ENCODE measurements around the gene CIBAR2. TPM values are rescaled to one million over a fixed set of nuclear protein-coding genes. Genes with fewer than 3 reads are reported as not detected.
"Not testable (repeated sequence)": the region's sequence is repeated elsewhere in the genome, so short reads cannot be mapped to it uniquely, and the experiment has no call there.

CIBAR2 gene
- total RNA-seq, 1 experiment from 2014 or later = not detected

DNA sequence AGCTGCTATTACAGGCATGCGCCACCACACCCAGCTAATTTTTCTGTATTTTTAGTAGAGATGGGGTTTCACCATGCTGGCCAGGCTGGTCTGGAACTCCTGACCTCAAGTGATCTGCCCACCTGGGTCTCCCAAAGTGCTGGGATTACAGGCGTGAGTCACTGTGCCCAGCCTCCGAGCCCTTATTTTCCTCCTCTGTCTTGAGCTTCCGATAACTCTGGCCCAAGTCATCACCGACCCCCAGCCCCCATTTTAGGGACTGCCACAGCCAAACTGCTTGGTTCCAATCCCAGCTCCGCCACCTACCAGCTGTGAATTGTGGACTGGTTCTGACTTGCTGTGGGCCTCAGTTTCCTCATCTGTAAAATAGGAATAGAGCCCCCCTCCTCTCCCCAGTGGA is 11.2 kb upstream of the CIBAR2 start:
- not testable (repeated sequence) for H3K4me2 ChIP-seq (ENCODE audit: low read depth, low read length, poor library complexity, severe bottlenecking); H2AFZ ChIP-seq (ENCODE audit: low read length); H3K4me3 ChIP-seq (ENCODE audit: low read length); H3K27me3 ChIP-seq (ENCODE audit: low read length); H3K79me2 ChIP-seq (ENCODE audit: low read length); H3K36me3 ChIP-seq (ENCODE audit: insufficient read depth, low read length); H3K9me2 ChIP-seq (replicated peaks; ENCODE audit: insufficient read depth, low read length); H3K9me3 ChIP-seq (ENCODE audit: low read length); H3K27ac ChIP-seq (ENCODE audit: low read length); H4K20me1 ChIP-seq (ENCODE audit: insufficient read depth, low read depth, low read length); H3K4me1 ChIP-seq (ENCODE audit: low read length); DNase-seq; H3K9ac ChIP-seq (ENCODE audit: low read length)

DNA sequence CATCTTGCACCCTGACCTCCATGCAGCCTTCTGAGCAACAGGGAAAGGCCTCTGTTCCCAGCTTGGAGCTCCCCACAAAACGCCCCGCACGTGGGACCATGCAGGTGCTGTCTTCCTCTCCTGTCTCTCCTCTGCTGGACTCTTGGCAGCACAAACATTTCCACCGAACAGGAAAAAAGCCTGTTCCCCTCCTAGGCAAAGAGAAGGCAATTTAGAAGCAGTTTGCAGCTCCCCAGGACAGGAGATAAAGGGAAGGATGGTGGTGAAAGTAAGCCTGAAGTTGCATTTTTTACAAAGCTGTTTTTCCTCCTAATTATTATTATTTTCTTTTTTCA is 7.7 kb upstream of the CIBAR2 start:
- H3K36me3 ChIP-seq (ENCODE audit: insufficient read depth, low read length) = no peaks in the 10 kb centered on the region
- H3K4me3 ChIP-seq (ENCODE audit: low read length) = no peak overlapping the region
- H2AFZ ChIP-seq (ENCODE audit: low read length) = no peak overlapping the region
- no peaks in the 10 kb centered on the region for H3K79me2 ChIP-seq (ENCODE audit: low read length)
- no peak overlapping the region for H3K27ac ChIP-seq (ENCODE audit: low read length)
- H3K9ac ChIP-seq (ENCODE audit: low read length) = no peak overlapping the region
- DNase-seq = peak; percentile 15
- no peaks in the 10 kb centered on the region for H3K9me2 ChIP-seq (replicated peaks; ENCODE audit: insufficient read depth, low read length)
- H3K4me2 ChIP-seq (ENCODE audit: low read depth, low read length, poor library complexity, severe bottlenecking) = no peak overlapping the region
- H3K27me3 ChIP-seq (ENCODE audit: low read length) = no peaks in the 10 kb centered on the region
- no peaks in the 10 kb centered on the region for H3K4me1 ChIP-seq (ENCODE audit: low read length)
- no peaks in the 10 kb centered on the region for H4K20me1 ChIP-seq (ENCODE audit: insufficient read depth, low read depth, low read length)
- H3K9me3 ChIP-seq (ENCODE audit: low read length) = no peaks in the 10 kb centered on the region

DNA sequence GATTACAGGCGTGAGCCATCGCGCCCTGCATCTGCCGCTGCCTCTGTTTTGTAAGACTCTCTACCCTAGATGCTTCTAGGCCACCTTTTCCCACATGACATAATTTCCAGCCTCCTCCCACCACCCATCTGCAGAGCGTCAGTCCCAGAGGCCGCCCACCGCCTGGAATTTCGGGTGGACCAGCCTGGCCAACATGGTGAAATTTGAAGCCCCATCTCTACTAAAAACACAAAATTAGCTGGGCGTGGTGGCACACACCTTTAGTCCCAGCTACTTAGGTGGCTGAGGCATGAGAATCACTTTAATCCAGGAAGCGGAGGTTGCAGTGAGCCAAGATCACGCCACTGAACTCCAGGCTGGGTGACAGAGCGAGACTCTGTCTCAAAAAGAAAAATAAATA is 5.1 kb upstream of the CIBAR2 start:
- no peaks in the 10 kb centered on the region for H3K4me1 ChIP-seq (ENCODE audit: low read length)
- no peak overlapping the region for H3K4me2 ChIP-seq (ENCODE audit: low read depth, low read length, poor library complexity, severe bottlenecking)
- no peaks in the 10 kb centered on the region for H3K27me3 ChIP-seq (ENCODE audit: low read length)
- H3K9me2 ChIP-seq (replicated peaks; ENCODE audit: insufficient read depth, low read length) = no peaks in the 10 kb centered on the region
- no peak overlapping the region for H3K4me3 ChIP-seq (ENCODE audit: low read length)
- H2AFZ ChIP-seq (ENCODE audit: low read length) = no peak overlapping the region
- no peaks in the 10 kb centered on the region for H3K9me3 ChIP-seq (ENCODE audit: low read length)
- no peak overlapping the region for H3K9ac ChIP-seq (ENCODE audit: low read length)
- no peak for DNase-seq
- H3K36me3 ChIP-seq (ENCODE audit: insufficient read depth, low read length) = no peaks in the 10 kb centered on the region
- H3K79me2 ChIP-seq (ENCODE audit: low read length) = no peaks in the 10 kb centered on the region
- H3K27ac ChIP-seq (ENCODE audit: low read length) = no peak overlapping the region
- H4K20me1 ChIP-seq (ENCODE audit: insufficient read depth, low read depth, low read length) = no peaks in the 10 kb centered on the region

DNA sequence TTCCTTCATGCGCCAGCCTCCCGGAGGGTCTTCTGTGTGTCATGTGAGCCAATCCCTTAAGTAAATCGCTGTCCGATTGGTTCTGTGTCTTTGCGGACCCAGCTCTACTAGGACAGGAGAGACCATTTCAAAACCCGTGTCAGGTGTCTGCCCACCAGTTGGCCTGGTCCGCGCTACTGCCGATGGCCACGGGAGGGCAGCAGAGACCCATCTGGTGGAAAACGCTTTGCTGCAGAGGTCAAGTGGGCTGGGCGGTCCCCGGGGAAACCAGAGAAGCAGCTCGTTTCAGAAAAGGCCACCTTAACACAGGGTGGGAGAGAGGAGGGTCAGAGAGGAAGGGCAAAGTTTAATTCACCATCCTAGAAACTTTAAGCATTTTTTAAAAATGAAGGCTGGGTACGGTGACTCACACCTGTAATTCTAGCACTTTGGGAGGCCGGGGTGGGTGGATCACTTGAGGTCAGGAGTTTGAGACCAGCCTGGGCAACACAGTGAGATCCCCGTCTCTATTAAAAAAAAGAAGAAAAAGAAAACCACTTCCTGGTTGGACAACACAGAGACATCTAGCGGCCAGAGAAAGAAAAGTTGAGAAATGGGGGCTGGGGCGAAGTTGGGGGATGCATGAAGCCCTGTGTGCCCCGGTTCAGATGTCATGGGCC is 2.8 kb upstream of the CIBAR2 start:
- Histone ChIP-seq H3K79me2 (ENCODE audit: low read length) (no peaks in the 10 kb centered on the region), H3K36me3 (ENCODE audit: insufficient read depth, low read length) (no peaks in the 10 kb centered on the region), H4K20me1 (ENCODE audit: insufficient read depth, low read depth, low read length) (no peaks in the 10 kb centered on the region), H3K4me2 (ENCODE audit: low read depth, low read length, poor library complexity, severe bottlenecking) (no peak overlapping the region), H3K27ac (ENCODE audit: low read length) (no peak overlapping the region), H3K9me2 (replicated peaks; ENCODE audit: insufficient read depth, low read length) (no peaks in the 10 kb centered on the region), H3K4me1 (ENCODE audit: low read length) (no peaks in the 10 kb centered on the region), H2AFZ (ENCODE audit: low read length) (no peak overlapping the region), H3K27me3 (ENCODE audit: low read length) (no peaks in the 10 kb centered on the region), H3K9ac (ENCODE audit: low read length) (no peak overlapping the region), H3K9me3 (ENCODE audit: low read length) (no peaks in the 10 kb centered on the region), H3K4me3 (ENCODE audit: low read length) (no peak overlapping the region)
- DNase-seq = peak; percentile 87

- Histone ChIP-seq H3K27ac (ENCODE audit: low read length) (no peak overlapping the region), H3K9me2 (replicated peaks; ENCODE audit: insufficient read depth, low read length) (no peaks in the 10 kb centered on the region), H3K36me3 (ENCODE audit: insufficient read depth, low read length) (no peaks in the 10 kb centered on the region), H3K27me3 (ENCODE audit: low read length) (no peaks in the 10 kb centered on the region), H4K20me1 (ENCODE audit: insufficient read depth, low read depth, low read length) (no peaks in the 10 kb centered on the region), H3K9me3 (ENCODE audit: low read length) (no peaks in the 10 kb centered on the region), H2AFZ (ENCODE audit: low read length) (no peak overlapping the region), H3K4me2 (ENCODE audit: low read depth, low read length, poor library complexity, severe bottlenecking) (no peak overlapping the region), H3K79me2 (ENCODE audit: low read length) (no peaks in the 10 kb centered on the region), H3K4me1 (ENCODE audit: low read length) (no peaks in the 10 kb centered on the region), H3K4me3 (ENCODE audit: low read length) (no peak overlapping the region), H3K9ac (ENCODE audit: low read length) (no peak overlapping the region)
- no peak for DNase-seq
Observed at GRCh38 chr16:85113913-85114312, 1.6 kb upstream of the CIBAR2 start.

DNA sequence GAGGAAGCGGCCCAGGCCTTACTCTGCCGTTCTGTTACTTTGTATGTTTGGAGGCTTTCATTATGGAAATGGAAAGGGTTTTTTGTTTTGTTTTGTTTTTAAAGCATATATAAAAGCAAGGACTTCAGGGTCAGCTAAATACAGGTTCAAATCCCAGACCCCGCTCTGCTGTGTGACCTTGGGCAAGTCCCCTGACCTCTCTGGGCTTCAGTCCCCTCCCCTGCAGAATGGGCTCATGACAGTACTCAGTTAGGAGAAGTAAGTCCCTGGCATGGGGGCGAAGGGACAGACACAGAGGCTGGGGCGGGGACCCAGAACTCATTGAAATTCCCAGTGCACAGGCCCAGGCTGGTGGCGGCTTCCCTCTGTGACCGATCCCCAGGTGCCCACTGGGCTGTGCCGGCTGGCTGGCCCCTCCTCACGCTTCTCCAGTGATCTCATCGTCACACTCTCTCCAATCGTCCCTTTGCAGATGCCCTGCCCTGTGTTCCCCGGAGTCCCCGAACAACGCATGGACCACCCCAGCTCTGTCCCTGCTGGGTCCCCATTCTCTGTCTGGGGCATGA is 979 bp upstream of the CIBAR2 start:
- H2AFZ ChIP-seq (ENCODE audit: low read length) = no peak overlapping the region
- H3K9me2 ChIP-seq (replicated peaks; ENCODE audit: insufficient read depth, low read length) = no peaks in the 10 kb centered on the region
- no peak overlapping the region for H3K27ac ChIP-seq (ENCODE audit: low read length)
- no peak overlapping the region for H3K4me2 ChIP-seq (ENCODE audit: low read depth, low read length, poor library complexity, severe bottlenecking)
- no peaks in the 10 kb centered on the region for H3K4me1 ChIP-seq (ENCODE audit: low read length)
- no peaks in the 10 kb centered on the region for H4K20me1 ChIP-seq (ENCODE audit: insufficient read depth, low read depth, low read length)
- DNase-seq = no peak
- H3K36me3 ChIP-seq (ENCODE audit: insufficient read depth, low read length) = no peaks in the 10 kb centered on the region
- no peaks in the 10 kb centered on the region for H3K27me3 ChIP-seq (ENCODE audit: low read length)
- no peak overlapping the region for H3K4me3 ChIP-seq (ENCODE audit: low read length)
- no peaks in the 10 kb centered on the region for H3K9me3 ChIP-seq (ENCODE audit: low read length)
- H3K79me2 ChIP-seq (ENCODE audit: low read length) = no peaks in the 10 kb centered on the region
- no peak overlapping the region for H3K9ac ChIP-seq (ENCODE audit: low read length)

- Histone ChIP-seq H3K9me3 (ENCODE audit: low read length) (no peaks in the 10 kb centered on the region), H3K9ac (ENCODE audit: low read length) (no peak overlapping the region), H3K79me2 (ENCODE audit: low read length) (no peaks in the 10 kb centered on the region), H3K4me1 (ENCODE audit: low read length) (no peaks in the 10 kb centered on the region), H4K20me1 (ENCODE audit: insufficient read depth, low read depth, low read length) (no peaks in the 10 kb centered on the region), H3K36me3 (ENCODE audit: insufficient read depth, low read length) (no peaks in the 10 kb centered on the region), H3K4me3 (ENCODE audit: low read length) (no peak overlapping the region), H3K27me3 (ENCODE audit: low read length) (no peaks in the 10 kb centered on the region), H3K27ac (ENCODE audit: low read length) (no peak overlapping the region), H3K9me2 (replicated peaks; ENCODE audit: insufficient read depth, low read length) (no peaks in the 10 kb centered on the region), H3K4me2 (ENCODE audit: low read depth, low read length, poor library complexity, severe bottlenecking) (no peak overlapping the region), H2AFZ (ENCODE audit: low read length) (no peak overlapping the region)
- DNase-seq = no peak
Observed at GRCh38 chr16:85111184-85111583, 1.1 kb downstream of the CIBAR2 start.

DNA sequence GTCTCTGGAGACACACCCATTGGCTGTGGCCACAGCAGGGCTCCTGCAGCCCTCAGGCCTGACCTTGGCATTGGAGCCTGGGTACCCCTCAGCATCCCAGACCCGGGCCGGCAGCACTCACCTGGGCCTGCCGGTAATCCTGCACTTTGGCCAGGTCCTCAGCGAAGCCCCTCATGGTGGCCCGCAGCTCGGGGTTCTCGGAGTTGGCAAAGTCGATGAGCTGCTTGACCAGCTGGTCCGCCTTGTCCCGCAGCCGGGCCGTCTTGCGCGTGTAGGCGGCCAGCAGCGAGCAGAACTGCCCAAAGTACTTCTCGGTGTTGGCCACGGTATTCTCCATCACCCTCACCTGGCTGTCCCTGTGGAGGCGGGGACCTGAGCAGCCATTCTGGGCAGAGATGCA is 2.2 kb downstream of the CIBAR2 start:
- Histone ChIP-seq H3K9me3 (ENCODE audit: low read length) (no peaks in the 10 kb centered on the region), H3K27ac (ENCODE audit: low read length) (no peak overlapping the region), H3K4me2 (ENCODE audit: low read depth, low read length, poor library complexity, severe bottlenecking) (no peak overlapping the region), H3K9ac (ENCODE audit: low read length) (no peak overlapping the region), H2AFZ (ENCODE audit: low read length) (no peak overlapping the region), H3K4me1 (ENCODE audit: low read length) (no peaks in the 10 kb centered on the region), H3K27me3 (ENCODE audit: low read length) (no peaks in the 10 kb centered on the region), H3K9me2 (replicated peaks; ENCODE audit: insufficient read depth, low read length) (no peaks in the 10 kb centered on the region), H4K20me1 (ENCODE audit: insufficient read depth, low read depth, low read length) (no peaks in the 10 kb centered on the region), H3K79me2 (ENCODE audit: low read length) (no peaks in the 10 kb centered on the region), H3K36me3 (ENCODE audit: insufficient read depth, low read length) (no peaks in the 10 kb centered on the region), H3K4me3 (ENCODE audit: low read length) (no peak overlapping the region)
- no peak for DNase-seq
